ENCODE data around the gene TMTC1.
A peak's percentile ranks its signal among the peaks of the same experiment; 100 is the strongest.

Gene TMTC1

GRCh38 chr12:29581631-29582030 lies 202.1 kb downstream of the TMTC1 start:
- TF ChIP-seq CTCF (IDR thresholded peaks at IDR 0.05; ENCODE audit: low read depth, low read length) (no peak), EZH2phosphoT487 (IDR thresholded peaks at IDR 0.05; ENCODE audit: low read depth) (no peak)
- H3K27ac ChIP-seq (ENCODE audit: low read length), result no peak overlapping the region
- peak overlapping the region; percentile 11; the same call in 1 of the 2 replicates for H3K4me2 ChIP-seq (ENCODE audit: low read length)
- H3K4me1 ChIP-seq (ENCODE audit: low read length), result no peaks in the 10 kb centered on the region
- no peaks in the 10 kb centered on the region for H3K79me2 ChIP-seq (ENCODE audit: low read length)
- no peaks in the 10 kb centered on the region for H3K27me3 ChIP-seq (ENCODE audit: low read depth, low read length)
- H2AFZ ChIP-seq (ENCODE audit: low read depth, low read length), result no peak overlapping the region
- H3K36me3 ChIP-seq (replicated peaks; ENCODE audit: low read depth, low read length), result no peaks in the 10 kb centered on the region
- no peaks in the 10 kb centered on the region for H4K20me1 ChIP-seq (ENCODE audit: insufficient read depth, low read length)
- H3K4me3 ChIP-seq (ENCODE audit: low read length), result no peak overlapping the region
- no peaks in the 10 kb centered on the region for H3K9me3 ChIP-seq (ENCODE audit: insufficient read depth, low read length)
- H3K9ac ChIP-seq (ENCODE audit: low read length), result no peak overlapping the region

GRCh38 chr12:29580971-29581370 lies 202.8 kb downstream of the TMTC1 start:
- H2AFZ ChIP-seq (ENCODE audit: low read depth, low read length), result no peak overlapping the region
- no peak overlapping the region for H3K27ac ChIP-seq (ENCODE audit: low read length)
- no peaks in the 10 kb centered on the region for H4K20me1 ChIP-seq (ENCODE audit: insufficient read depth, low read length)
- no peak overlapping the region for H3K4me3 ChIP-seq (ENCODE audit: low read length)
- no peak for TF ChIP-seq EZH2phosphoT487 (IDR thresholded peaks at IDR 0.05; ENCODE audit: low read depth)
- no peak for TF ChIP-seq CTCF (IDR thresholded peaks at IDR 0.05; ENCODE audit: low read depth, low read length)
- H3K4me2 ChIP-seq (ENCODE audit: low read length), result no peak overlapping the region
- H3K36me3 ChIP-seq (replicated peaks; ENCODE audit: low read depth, low read length), result no peaks in the 10 kb centered on the region
- no peak overlapping the region for H3K9ac ChIP-seq (ENCODE audit: low read length)
- no peaks in the 10 kb centered on the region for H3K79me2 ChIP-seq (ENCODE audit: low read length)
- H3K9me3 ChIP-seq (ENCODE audit: insufficient read depth, low read length), result no peaks in the 10 kb centered on the region
- H3K27me3 ChIP-seq (ENCODE audit: low read depth, low read length), result no peaks in the 10 kb centered on the region
- H3K4me1 ChIP-seq (ENCODE audit: low read length), result no peaks in the 10 kb centered on the region

- no peaks in the 10 kb centered on the region for H3K4me1 ChIP-seq (ENCODE audit: low read length)
- no peak overlapping the region for H3K4me2 ChIP-seq (ENCODE audit: low read length)
- H3K9ac ChIP-seq (ENCODE audit: low read length), result no peak overlapping the region
- H3K79me2 ChIP-seq (ENCODE audit: low read length), result no peaks in the 10 kb centered on the region
- no peak overlapping the region for H2AFZ ChIP-seq (ENCODE audit: low read depth, low read length)
- H3K27me3 ChIP-seq (ENCODE audit: low read depth, low read length), result no peaks in the 10 kb centered on the region
- no peak overlapping the region for H3K27ac ChIP-seq (ENCODE audit: low read length)
- H3K9me3 ChIP-seq (ENCODE audit: insufficient read depth, low read length), result no peaks in the 10 kb centered on the region
- no peak overlapping the region for H3K4me3 ChIP-seq (ENCODE audit: low read length)
- TF ChIP-seq EZH2phosphoT487 (IDR thresholded peaks at IDR 0.05; ENCODE audit: low read depth) (no peak), CTCF (IDR thresholded peaks at IDR 0.05; ENCODE audit: low read depth, low read length) (no peak)
- H3K36me3 ChIP-seq (replicated peaks; ENCODE audit: low read depth, low read length), result no peaks in the 10 kb centered on the region
- no peaks in the 10 kb centered on the region for H4K20me1 ChIP-seq (ENCODE audit: insufficient read depth, low read length)
Measured at GRCh38 chr12:29578731-29579130, 205.0 kb downstream of the TMTC1 start.

- H3K79me2 ChIP-seq (ENCODE audit: low read length), result no peaks in the 10 kb centered on the region
- no peaks in the 10 kb centered on the region for H3K27me3 ChIP-seq (ENCODE audit: low read depth, low read length)
- no peak for TF ChIP-seq CTCF (IDR thresholded peaks at IDR 0.05; ENCODE audit: low read depth, low read length)
- no peak for TF ChIP-seq EZH2phosphoT487 (IDR thresholded peaks at IDR 0.05; ENCODE audit: low read depth)
- H2AFZ ChIP-seq (ENCODE audit: low read depth, low read length), result no peak overlapping the region
- no peak overlapping the region for H3K9ac ChIP-seq (ENCODE audit: low read length)
- H3K27ac ChIP-seq (ENCODE audit: low read length), result no peak overlapping the region
- no peak overlapping the region for H3K4me2 ChIP-seq (ENCODE audit: low read length)
- no peaks in the 10 kb centered on the region for H3K4me1 ChIP-seq (ENCODE audit: low read length)
- no peaks in the 10 kb centered on the region for H4K20me1 ChIP-seq (ENCODE audit: insufficient read depth, low read length)
- H3K36me3 ChIP-seq (replicated peaks; ENCODE audit: low read depth, low read length), result no peaks in the 10 kb centered on the region
- H3K4me3 ChIP-seq (ENCODE audit: low read length), result no peak overlapping the region
- H3K9me3 ChIP-seq (ENCODE audit: insufficient read depth, low read length), result no peaks in the 10 kb centered on the region
Measured at GRCh38 chr12:29578070-29578469, 205.7 kb downstream of the TMTC1 start.

Data from OCI-LY3 (cell line).